ENCODE measurements around the gene AMBRA1.

The AMBRA1 gene

GRCh38 chr11:46458491-46458890, 135.3 kb downstream of the AMBRA1 start:
- no peak for TF ChIP-seq CREB1 (IDR thresholded peaks at IDR 0.05; ENCODE audit: low read depth)
- no peak for TF ChIP-seq ZBTB7A (IDR thresholded peaks at IDR 0.05; ENCODE audit: low read depth)
- no peak for TF ChIP-seq YY1 (IDR thresholded peaks at IDR 0.05; ENCODE audit: low read depth)
- TF ChIP-seq NFIC (IDR thresholded peaks at IDR 0.05), result no peak

GRCh38 chr11:46457659-46458424, 136.0 kb downstream of the AMBRA1 start:
- TF ChIP-seq CREB1 (IDR thresholded peaks at IDR 0.05; ENCODE audit: low read depth) (no peak), TAF1 (IDR thresholded peaks at IDR 0.05; ENCODE audit: low read depth) (no peak), NFIC (IDR thresholded peaks at IDR 0.05) (no peak), MAX (IDR thresholded peaks at IDR 0.05) (no peak), RAD21 (IDR thresholded peaks at IDR 0.05; ENCODE audit: low read depth) (no peak), TEAD4 (IDR thresholded peaks at IDR 0.05) (no peak), YY1 (IDR thresholded peaks at IDR 0.05; ENCODE audit: low read depth) (no peak), CEBPB (IDR thresholded peaks at IDR 0.05) (no peak), EGR1 (IDR thresholded peaks at IDR 0.05) (no peak), EP300 (IDR thresholded peaks at IDR 0.05; ENCODE audit: borderline replicate concordance) (no peak), TCF12 (IDR thresholded peaks at IDR 0.05; ENCODE audit: low read depth) (no peak), FOXM1 (IDR thresholded peaks at IDR 0.05; ENCODE audit: borderline replicate concordance, low read depth) (no peak), ZBTB7A (IDR thresholded peaks at IDR 0.05; ENCODE audit: low read depth) (no peak)
- TF ChIP-seq, protein P1, sequence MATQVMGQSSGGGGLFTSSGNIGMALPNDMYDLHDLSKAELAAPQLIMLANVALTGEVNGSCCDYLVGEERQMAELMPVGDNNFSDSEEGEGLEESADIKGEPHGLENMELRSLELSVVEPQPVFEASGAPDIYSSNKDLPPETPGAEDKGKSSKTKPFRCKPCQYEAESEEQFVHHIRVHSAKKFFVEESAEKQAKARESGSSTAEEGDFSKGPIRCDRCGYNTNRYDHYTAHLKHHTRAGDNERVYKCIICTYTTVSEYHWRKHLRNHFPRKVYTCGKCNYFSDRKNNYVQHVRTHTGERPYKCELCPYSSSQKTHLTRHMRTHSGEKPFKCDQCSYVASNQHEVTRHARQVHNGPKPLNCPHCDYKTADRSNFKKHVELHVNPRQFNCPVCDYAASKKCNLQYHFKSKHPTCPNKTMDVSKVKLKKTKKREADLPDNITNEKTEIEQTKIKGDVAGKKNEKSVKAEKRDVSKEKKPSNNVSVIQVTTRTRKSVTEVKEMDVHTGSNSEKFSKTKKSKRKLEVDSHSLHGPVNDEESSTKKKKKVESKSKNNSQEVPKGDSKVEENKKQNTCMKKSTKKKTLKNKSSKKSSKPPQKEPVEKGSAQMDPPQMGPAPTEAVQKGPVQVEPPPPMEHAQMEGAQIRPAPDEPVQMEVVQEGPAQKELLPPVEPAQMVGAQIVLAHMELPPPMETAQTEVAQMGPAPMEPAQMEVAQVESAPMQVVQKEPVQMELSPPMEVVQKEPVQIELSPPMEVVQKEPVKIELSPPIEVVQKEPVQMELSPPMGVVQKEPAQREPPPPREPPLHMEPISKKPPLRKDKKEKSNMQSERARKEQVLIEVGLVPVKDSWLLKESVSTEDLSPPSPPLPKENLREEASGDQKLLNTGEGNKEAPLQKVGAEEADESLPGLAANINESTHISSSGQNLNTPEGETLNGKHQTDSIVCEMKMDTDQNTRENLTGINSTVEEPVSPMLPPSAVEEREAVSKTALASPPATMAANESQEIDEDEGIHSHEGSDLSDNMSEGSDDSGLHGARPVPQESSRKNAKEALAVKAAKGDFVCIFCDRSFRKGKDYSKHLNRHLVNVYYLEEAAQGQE (IDR thresholded peaks at IDR 0.05; ENCODE audit: low read depth), result no peak
- TF ChIP-seq, protein P2, sequence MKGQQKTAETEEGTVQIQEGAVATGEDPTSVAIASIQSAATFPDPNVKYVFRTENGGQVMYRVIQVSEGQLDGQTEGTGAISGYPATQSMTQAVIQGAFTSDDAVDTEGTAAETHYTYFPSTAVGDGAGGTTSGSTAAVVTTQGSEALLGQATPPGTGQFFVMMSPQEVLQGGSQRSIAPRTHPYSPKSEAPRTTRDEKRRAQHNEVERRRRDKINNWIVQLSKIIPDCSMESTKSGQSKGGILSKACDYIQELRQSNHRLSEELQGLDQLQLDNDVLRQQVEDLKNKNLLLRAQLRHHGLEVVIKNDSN (IDR thresholded peaks at IDR 0.05), result no peak

- TF ChIP-seq, protein P1 (IDR thresholded peaks at IDR 0.05; ENCODE audit: low read depth), result no peak
- TF ChIP-seq FOXM1 (IDR thresholded peaks at IDR 0.05; ENCODE audit: borderline replicate concordance, low read depth) (no peak), MAX (IDR thresholded peaks at IDR 0.05) (no peak), RAD21 (IDR thresholded peaks at IDR 0.05; ENCODE audit: low read depth) (no peak), TAF1 (IDR thresholded peaks at IDR 0.05; ENCODE audit: low read depth) (no peak), CEBPB (IDR thresholded peaks at IDR 0.05) (no peak), TEAD4 (IDR thresholded peaks at IDR 0.05) (no peak), YY1 (IDR thresholded peaks at IDR 0.05; ENCODE audit: low read depth) (no peak), NFIC (IDR thresholded peaks at IDR 0.05) (no peak)
Observed at GRCh38 chr11:46457021-46457420, 136.8 kb downstream of the AMBRA1 start.

GRCh38 chr11:46456269-46457001, 137.4 kb downstream of the AMBRA1 start:
- TF ChIP-seq CREB1 (IDR thresholded peaks at IDR 0.05; ENCODE audit: low read depth) (no peak), NFIC (IDR thresholded peaks at IDR 0.05) (no peak), YY1 (IDR thresholded peaks at IDR 0.05; ENCODE audit: low read depth) (no peak), TCF12 (IDR thresholded peaks at IDR 0.05; ENCODE audit: low read depth) (no peak), TAF1 (IDR thresholded peaks at IDR 0.05; ENCODE audit: low read depth) (no peak), ZBTB7A (IDR thresholded peaks at IDR 0.05; ENCODE audit: low read depth) (no peak), MAX (IDR thresholded peaks at IDR 0.05) (no peak), FOXM1 (IDR thresholded peaks at IDR 0.05; ENCODE audit: borderline replicate concordance, low read depth) (no peak), TEAD4 (IDR thresholded peaks at IDR 0.05) (no peak), EGR1 (IDR thresholded peaks at IDR 0.05) (no peak), EP300 (IDR thresholded peaks at IDR 0.05; ENCODE audit: borderline replicate concordance) (no peak), CEBPB (IDR thresholded peaks at IDR 0.05) (no peak), RAD21 (IDR thresholded peaks at IDR 0.05; ENCODE audit: low read depth) (no peak)
- TF ChIP-seq, protein P1 (IDR thresholded peaks at IDR 0.05; ENCODE audit: low read depth), result no peak
- TF ChIP-seq, protein P2 (IDR thresholded peaks at IDR 0.05), result no peak

Measured in Ishikawa (cell line).